DMS114 treated with DMSO at 0.1 percent for 48 hours (cell line): ENCODE measurements around the gene PPP1CA.
"Not testable (repeated sequence)": the region's sequence is repeated elsewhere in the genome, so short reads cannot be mapped to it uniquely, and the experiment has no call there.

Experiments
- DNase-seq: peaks from one replicate; lab custom pipeline; 2025; ENCODE audit not compliant: unreplicated experiment; lab: John Stamatoyannopoulos, UW

PPP1CA gene

GRCh38 chr11:67435031-67435726, 33.5 kb upstream of the PPP1CA start:
- no peak for DNase-seq

GRCh38 chr11:67434395-67434881, 32.8 kb upstream of the PPP1CA start:
- no peak for DNase-seq

- no peak for DNase-seq
Observed at GRCh38 chr11:67433536-67434394, 32.1 kb upstream of the PPP1CA start.

- DNase-seq, result no peak
Observed at GRCh38 chr11:67432655-67433349, 31.1 kb upstream of the PPP1CA start.

GRCh38 chr11:67431346-67432249, 29.9 kb upstream of the PPP1CA start:
- no peak for DNase-seq

GRCh38 chr11:67429722-67430121, 28.1 kb upstream of the PPP1CA start:
- no peak for DNase-seq

GRCh38 chr11:67429038-67429668, 27.5 kb upstream of the PPP1CA start:
- DNase-seq, result no peak

- DNase-seq, result peak; percentile 98
Observed at GRCh38 chr11:67428052-67429001, 26.7 kb upstream of the PPP1CA start, which contains the start of gene RPS6KB2. RPS6KB2 (plus strand) TSS chr11:67428494; CDS start chr11:67428546, 52 bp downstream.

- not testable (repeated sequence) for DNase-seq
Observed at GRCh38 chr11:67427364-67427859, 25.8 kb upstream of the PPP1CA start.

GRCh38 chr11:67423891-67424613, 22.4 kb upstream of the PPP1CA start:
- no peak for DNase-seq

GRCh38 chr11:67423466-67423865, 21.8 kb upstream of the PPP1CA start:
- no peak for DNase-seq

- DNase-seq, result no peak
Observed at GRCh38 chr11:67422891-67423290, 21.2 kb upstream of the PPP1CA start.

GRCh38 chr11:67421430-67422031, 19.9 kb upstream of the PPP1CA start:
- DNase-seq, result no peak

GRCh38 chr11:67420646-67421429, 19.2 kb upstream of the PPP1CA start:
- DNase-seq, result peak; percentile 92

GRCh38 chr11:67420147-67420645, 18.5 kb upstream of the PPP1CA start:
- no peak for DNase-seq

- no peak for DNase-seq
Observed at GRCh38 chr11:67419325-67420049, 17.8 kb upstream of the PPP1CA start.
